ENCODE measurements around the gene ZNF300.
"Not testable (repeated sequence)": the region's sequence is repeated elsewhere in the genome, so short reads cannot be mapped to it uniquely, and the experiment has no call there.

ZNF300 gene

GRCh38 chr5:150845185-150845859, 59.5 kb downstream of the ZNF300 start:
- DNase-seq (ENCODE audit: low read depth): not testable (repeated sequence)

Data from stimulated activated CD8-positive, alpha-beta memory T cell treated with anti-CD3 and anti-CD28 coated beads, Interleukin-7, amount 100 ng/mL, for 24 hours (primary cell).